GM23338 (cell line): Measurements from ENCODE around the gene MRPL18. TPM values are rescaled to one million over a fixed set of nuclear protein-coding genes. Genes with fewer than 3 reads are reported as not detected.
A peak's percentile ranks its signal among the peaks of the same experiment; 100 is the strongest.

Source experiments
- ATAC-seq: fragments of 200-7000 bp; cut with Tn5 transposase; 3 replicates; pipeline ENCODE4 v1.9.1; 2020
- DNase-seq: peaks from one replicate; pipeline ENCODE4 v3.0.0-alpha.2; 2015; ENCODE audit warnings: low spot score
- H2AFZ ChIP-seq: fragments of 200-600 bp; sonication (generic); 2 replicates; pipeline ENCODE4 v1.8.0; 2016; ENCODE audit warnings: antibody characterized with exemption, mild to moderate bottlenecking, moderate library complexity
- H3F3A ChIP-seq: fragments of 200-600 bp; sonication (generic); replicated peaks from 2 replicates; pipeline ENCODE4 v1.8.0; 2017; ENCODE audit warnings: antibody characterized with exemption, mixed run types, low read depth
- H3K27ac ChIP-seq: fragments of 200-600 bp; sonication (generic); 2 replicates; pipeline ENCODE4 v1.6.1; 2016; ENCODE audit warnings: low read depth
- H3K27me3 ChIP-seq: fragments of 200-600 bp; sonication (generic); 2 replicates; pipeline ENCODE4 v1.8.0; 2016; ENCODE audit warnings: mild to moderate bottlenecking, mixed run types, moderate library complexity; ENCODE audit not compliant: insufficient read depth
- H3K36me3 ChIP-seq: fragments of 200-600 bp; sonication (generic); 2 replicates; pipeline ENCODE4 v1.8.0; 2016; ENCODE audit warnings: mild to moderate bottlenecking; ENCODE audit not compliant: insufficient read depth
- H3K4me1 ChIP-seq: fragments of 200-600 bp; sonication (generic); 2 replicates; pipeline ENCODE4 v1.8.0; 2016; ENCODE audit warnings: mild to moderate bottlenecking, moderate library complexity; ENCODE audit not compliant: insufficient read depth
- H3K4me2 ChIP-seq: fragments of 200-600 bp; sonication (generic); 2 replicates; pipeline ENCODE4 v1.7.1; 2017; ENCODE audit warnings: mixed run types
- H3K4me3 ChIP-seq: fragments of 200-600 bp; sonication (generic); 2 replicates; pipeline ENCODE4 v1.6.1; 2016; ENCODE audit warnings: mixed run types
- H3K79me2 ChIP-seq: fragments of 200-600 bp; sonication (generic); replicated peaks from 2 replicates; pipeline ENCODE4 v1.8.0; 2017; ENCODE audit warnings: mild to moderate bottlenecking; ENCODE audit not compliant: insufficient read depth
- H3K9me2 ChIP-seq: fragments of 200-600 bp; sonication (generic); 2 replicates; pipeline ENCODE4 v1.8.0; 2017; ENCODE audit not compliant: insufficient read depth
- H4K20me1 ChIP-seq: fragments of 200-600 bp; sonication (generic); replicated peaks from 2 replicates; pipeline ENCODE4 v1.8.0; 2017; ENCODE audit warnings: mild to moderate bottlenecking; ENCODE audit not compliant: insufficient read depth
- H3K27ac Mint-ChIP-seq: 2 replicates; pipeline ENCODE4 v1.8.0; 2020; ENCODE audit warnings: inconsistent platforms, mild to moderate bottlenecking, moderate library complexity, mixed read lengths
- H3K27me3 Mint-ChIP-seq: 3 replicates; pipeline ENCODE4 v1.8.0; 2022; ENCODE audit warnings: low read depth, mild to moderate bottlenecking, moderate library complexity, mixed read lengths, inconsistent platforms; ENCODE audit not compliant: insufficient read depth, poor library complexity
- H3K36me3 Mint-ChIP-seq: 3 replicates; pipeline ENCODE4 v1.8.0; 2021; ENCODE audit warnings: low read depth, mild to moderate bottlenecking, inconsistent platforms, moderate library complexity, mixed read lengths
- H3K4me1 Mint-ChIP-seq: 3 replicates; pipeline ENCODE4 v1.8.0; 2020; ENCODE audit warnings: mild to moderate bottlenecking, inconsistent platforms, mixed read lengths
- H3K4me3 Mint-ChIP-seq: 3 replicates; pipeline ENCODE4 v1.8.0; 2021; ENCODE audit warnings: moderate library complexity, mild to moderate bottlenecking, inconsistent platforms, mixed read lengths
- H3K9me3 Mint-ChIP-seq: 3 replicates; pipeline ENCODE4 v1.8.0; 2020; ENCODE audit warnings: moderate library complexity, mild to moderate bottlenecking, inconsistent platforms, mixed read lengths
- CREB1 ChIP-seq: fragments of 250-450 bp; sonication (Bioruptor Pico); IDR thresholded peaks from 2 replicates; pipeline ENCODE4 v1.5.0; 2020; ENCODE audit warnings: low read depth, mild to moderate bottlenecking, moderate library complexity
- EZH2 ChIP-seq: fragments of 200-600 bp; sonication (generic); IDR thresholded peaks from one replicate; pipeline ENCODE4 v1.8.0; 2017; ENCODE audit warnings: antibody characterized with exemption, mild to moderate bottlenecking, low read depth; ENCODE audit not compliant: unreplicated experiment
- EZH2phosphoT487 ChIP-seq: fragments of 200-600 bp; sonication (generic); IDR thresholded peaks from one replicate; pipeline ENCODE4 v1.8.1; 2018; ENCODE audit warnings: antibody characterized with exemption; ENCODE audit not compliant: unreplicated experiment
- JUNB ChIP-seq: IDR thresholded peaks from one replicate; pipeline ENCODE4 v1.6.1; 2016; ENCODE audit warnings: antibody characterized with exemption; ENCODE audit not compliant: unreplicated experiment
- NANOG ChIP-seq: IDR thresholded peaks from 2 replicates; pipeline ENCODE4 v1.6.1; 2016; ENCODE audit warnings: antibody characterized with exemption, borderline replicate concordance
- POLR2AphosphoS5 ChIP-seq: IDR thresholded peaks from 2 replicates; pipeline ENCODE4 v1.6.1; 2016; ENCODE audit warnings: antibody characterized with exemption, low read depth
- STAT1 ChIP-seq: IDR thresholded peaks from one replicate; pipeline ENCODE4 v1.6.1; 2016; ENCODE audit warnings: antibody characterized with exemption; ENCODE audit not compliant: unreplicated experiment
- ZNF114 ChIP-seq: fragments of 250-450 bp; sonication (Bioruptor Pico); IDR thresholded peaks from 2 replicates; pipeline ENCODE4 v1.5.0; 2020; ENCODE audit warnings: mild to moderate bottlenecking, moderate library complexity
- ZNF331 ChIP-seq: fragments of 250-450 bp; sonication (Bioruptor Pico); IDR thresholded peaks from 2 replicates; pipeline ENCODE4 v1.5.0; 2020; ENCODE audit warnings: low read depth, mild to moderate bottlenecking, moderate library complexity
- polyA plus RNA-seq: library from polyadenylated mRNA; unstranded; fragments of >200 nt; fragmentation: Nextera tagmentation; extraction: Ambion mirVana; gene quantifications from 2 replicates; pipeline ENCODE4 v1.2.1, GENCODE V29; 2016
- total RNA-seq: library from RNA; depleted of rRNA; stranded (reverse); fragments of >200 nt; shearing (Covaris generic); gene quantifications from 2 replicates; pipeline ENCODE4 v1.2.3, GENCODE V29; 2014
- TF ChIP-seq, protein P1 (sequence below): IDR thresholded peaks from one replicate; pipeline ENCODE4 v1.6.1; 2018; ENCODE audit warnings: antibody characterized with exemption; ENCODE audit not compliant: unreplicated experiment
- TF ChIP-seq, protein P2 (sequence below), 2 experiments: fragments of 200-600 bp in 1 of 2; sonication (generic) in 1 of 2; conservative IDR thresholded peaks; 2 replicates each; pipeline versions ENCODE4 v1.5.1 to v1.6.1; 2016 to 2017; ENCODE audit warnings: antibody characterized with exemption in 2 of 2, low read depth in 2 of 2, mild to moderate bottlenecking in 2 of 2, moderate library complexity in 1 of 2
- TF ChIP-seq, protein P3 (sequence below): IDR thresholded peaks from 2 replicates; pipeline ENCODE4 v1.6.1; 2016; ENCODE audit warnings: antibody characterized with exemption

The MRPL18 gene
- total and polyA plus RNA-seq, 2 experiments from 2014 or later: 91.4 to 228 TPM

DNA sequence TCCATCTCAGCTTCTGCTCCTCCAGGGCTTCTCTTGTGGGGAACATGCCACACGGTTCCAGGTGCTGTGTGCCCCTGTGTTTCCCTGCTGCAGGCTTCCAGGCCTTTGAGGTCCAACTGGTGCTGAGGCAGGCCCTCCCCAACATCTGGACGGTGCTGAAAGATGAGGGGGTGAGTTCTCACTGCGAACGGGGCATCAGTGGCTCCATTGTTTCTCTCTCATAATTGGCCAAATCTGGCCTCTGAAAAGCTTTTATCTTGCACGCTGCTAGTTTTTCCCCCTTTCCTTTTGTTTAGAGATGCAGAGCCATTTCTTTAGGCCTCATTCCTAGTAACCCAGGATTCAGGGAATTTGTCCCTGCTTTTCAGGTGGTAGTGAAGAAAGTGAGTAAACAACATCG is 18.4 kb downstream of the MRPL18 start (continued):
- TF ChIP-seq NANOG (no peak), ZNF114 (CRISPR knock-in tag) (no peak), EZH2 (no peak), CREB1 (CRISPR knock-in tag) (no peak), EZH2phosphoT487 (no peak), STAT1 (no peak), ZNF331 (CRISPR knock-in tag) (no peak)
- TF ChIP-seq, protein P1, sequence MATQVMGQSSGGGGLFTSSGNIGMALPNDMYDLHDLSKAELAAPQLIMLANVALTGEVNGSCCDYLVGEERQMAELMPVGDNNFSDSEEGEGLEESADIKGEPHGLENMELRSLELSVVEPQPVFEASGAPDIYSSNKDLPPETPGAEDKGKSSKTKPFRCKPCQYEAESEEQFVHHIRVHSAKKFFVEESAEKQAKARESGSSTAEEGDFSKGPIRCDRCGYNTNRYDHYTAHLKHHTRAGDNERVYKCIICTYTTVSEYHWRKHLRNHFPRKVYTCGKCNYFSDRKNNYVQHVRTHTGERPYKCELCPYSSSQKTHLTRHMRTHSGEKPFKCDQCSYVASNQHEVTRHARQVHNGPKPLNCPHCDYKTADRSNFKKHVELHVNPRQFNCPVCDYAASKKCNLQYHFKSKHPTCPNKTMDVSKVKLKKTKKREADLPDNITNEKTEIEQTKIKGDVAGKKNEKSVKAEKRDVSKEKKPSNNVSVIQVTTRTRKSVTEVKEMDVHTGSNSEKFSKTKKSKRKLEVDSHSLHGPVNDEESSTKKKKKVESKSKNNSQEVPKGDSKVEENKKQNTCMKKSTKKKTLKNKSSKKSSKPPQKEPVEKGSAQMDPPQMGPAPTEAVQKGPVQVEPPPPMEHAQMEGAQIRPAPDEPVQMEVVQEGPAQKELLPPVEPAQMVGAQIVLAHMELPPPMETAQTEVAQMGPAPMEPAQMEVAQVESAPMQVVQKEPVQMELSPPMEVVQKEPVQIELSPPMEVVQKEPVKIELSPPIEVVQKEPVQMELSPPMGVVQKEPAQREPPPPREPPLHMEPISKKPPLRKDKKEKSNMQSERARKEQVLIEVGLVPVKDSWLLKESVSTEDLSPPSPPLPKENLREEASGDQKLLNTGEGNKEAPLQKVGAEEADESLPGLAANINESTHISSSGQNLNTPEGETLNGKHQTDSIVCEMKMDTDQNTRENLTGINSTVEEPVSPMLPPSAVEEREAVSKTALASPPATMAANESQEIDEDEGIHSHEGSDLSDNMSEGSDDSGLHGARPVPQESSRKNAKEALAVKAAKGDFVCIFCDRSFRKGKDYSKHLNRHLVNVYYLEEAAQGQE: no peak
- TF ChIP-seq, protein P2, sequence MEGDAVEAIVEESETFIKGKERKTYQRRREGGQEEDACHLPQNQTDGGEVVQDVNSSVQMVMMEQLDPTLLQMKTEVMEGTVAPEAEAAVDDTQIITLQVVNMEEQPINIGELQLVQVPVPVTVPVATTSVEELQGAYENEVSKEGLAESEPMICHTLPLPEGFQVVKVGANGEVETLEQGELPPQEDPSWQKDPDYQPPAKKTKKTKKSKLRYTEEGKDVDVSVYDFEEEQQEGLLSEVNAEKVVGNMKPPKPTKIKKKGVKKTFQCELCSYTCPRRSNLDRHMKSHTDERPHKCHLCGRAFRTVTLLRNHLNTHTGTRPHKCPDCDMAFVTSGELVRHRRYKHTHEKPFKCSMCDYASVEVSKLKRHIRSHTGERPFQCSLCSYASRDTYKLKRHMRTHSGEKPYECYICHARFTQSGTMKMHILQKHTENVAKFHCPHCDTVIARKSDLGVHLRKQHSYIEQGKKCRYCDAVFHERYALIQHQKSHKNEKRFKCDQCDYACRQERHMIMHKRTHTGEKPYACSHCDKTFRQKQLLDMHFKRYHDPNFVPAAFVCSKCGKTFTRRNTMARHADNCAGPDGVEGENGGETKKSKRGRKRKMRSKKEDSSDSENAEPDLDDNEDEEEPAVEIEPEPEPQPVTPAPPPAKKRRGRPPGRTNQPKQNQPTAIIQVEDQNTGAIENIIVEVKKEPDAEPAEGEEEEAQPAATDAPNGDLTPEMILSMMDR (conservative IDR thresholded peaks at IDR 0.05; ENCODE audit: low read depth in 2 of 2): no peak

DNA sequence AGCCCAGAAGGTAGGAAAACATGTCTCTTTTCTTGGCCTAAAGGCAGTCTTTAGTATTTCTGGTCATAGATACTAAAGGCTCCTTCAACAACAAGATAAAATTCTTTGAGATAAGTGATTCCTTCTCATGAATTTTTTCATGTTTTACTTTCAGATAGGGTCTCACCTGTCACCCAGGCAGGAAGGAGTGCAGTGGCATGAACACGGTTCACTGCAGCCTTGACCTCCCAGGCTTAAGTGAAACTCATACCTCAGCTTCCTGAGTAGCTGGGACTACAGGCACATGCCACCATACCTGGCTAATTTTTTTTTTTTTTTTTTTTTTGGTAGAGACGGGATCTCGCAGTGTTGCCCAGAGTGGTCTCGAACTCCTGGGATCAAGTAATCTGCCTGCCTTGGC is 18.9 kb downstream of the MRPL18 start:
- Histone ChIP-seq H3K79me2 (no peaks in the 10 kb centered on the region), H4K20me1 (no peaks in the 10 kb centered on the region), H2AFZ (no peak overlapping the region), H3K9me2 (no peaks in the 10 kb centered on the region), H3K27me3 (no peaks in the 10 kb centered on the region), H3K4me3 (no peak overlapping the region), H3K4me2 (no peak overlapping the region), H3K4me1 (no peaks in the 10 kb centered on the region), H3K27ac (0 out of 2 replicates have a peak overlapping the region, but pooled peaks have one; percentile 14), H3K36me3 (no peaks in the 10 kb centered on the region), H3F3A (no peaks in the 10 kb centered on the region)
- H3K27me3 Mint-ChIP-seq: peaks cover 6% of the 10 kb centered on the region
- peaks cover 27% of the 10 kb centered on the region for H3K4me1 Mint-ChIP-seq
- H3K9me3 Mint-ChIP-seq: no peaks in the 10 kb centered on the region
- no peak for DNase-seq
- no peak for ATAC-seq
- H3K4me3 Mint-ChIP-seq: no peak overlapping the region
- no peak overlapping the region for H3K27ac Mint-ChIP-seq
- no peaks in the 10 kb centered on the region; the same call in 2 of the 3 replicates for H3K36me3 Mint-ChIP-seq
- TF ChIP-seq JUNB: no peak
- TF ChIP-seq ZNF331 (CRISPR knock-in tag): no peak
- TF ChIP-seq NANOG: no peak
- TF ChIP-seq, protein P1: no peak
- TF ChIP-seq EZH2: no peak
- TF ChIP-seq, protein P3, sequence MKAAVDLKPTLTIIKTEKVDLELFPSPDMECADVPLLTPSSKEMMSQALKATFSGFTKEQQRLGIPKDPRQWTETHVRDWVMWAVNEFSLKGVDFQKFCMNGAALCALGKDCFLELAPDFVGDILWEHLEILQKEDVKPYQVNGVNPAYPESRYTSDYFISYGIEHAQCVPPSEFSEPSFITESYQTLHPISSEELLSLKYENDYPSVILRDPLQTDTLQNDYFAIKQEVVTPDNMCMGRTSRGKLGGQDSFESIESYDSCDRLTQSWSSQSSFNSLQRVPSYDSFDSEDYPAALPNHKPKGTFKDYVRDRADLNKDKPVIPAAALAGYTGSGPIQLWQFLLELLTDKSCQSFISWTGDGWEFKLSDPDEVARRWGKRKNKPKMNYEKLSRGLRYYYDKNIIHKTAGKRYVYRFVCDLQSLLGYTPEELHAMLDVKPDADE: no peak
- no peak for TF ChIP-seq POLR2AphosphoS5
- no peak for TF ChIP-seq CREB1 (CRISPR knock-in tag)
- TF ChIP-seq, protein P2 (conservative IDR thresholded peaks at IDR 0.05; ENCODE audit: low read depth in 2 of 2): no peak
- no peak for TF ChIP-seq EZH2phosphoT487
- TF ChIP-seq STAT1: no peak
- TF ChIP-seq ZNF114 (CRISPR knock-in tag): no peak
